Activated effector memory CD4-positive, alpha-beta T cell treated with Interleukin-2 at 50 U/mL for 16 hours (primary cell): ENCODE data around the gene RALGDS.

Experiments
- DNase-seq: peaks from one replicate; pipeline ENCODE4 v3.0.0-alpha.2; 2020

The RALGDS gene

DNA sequence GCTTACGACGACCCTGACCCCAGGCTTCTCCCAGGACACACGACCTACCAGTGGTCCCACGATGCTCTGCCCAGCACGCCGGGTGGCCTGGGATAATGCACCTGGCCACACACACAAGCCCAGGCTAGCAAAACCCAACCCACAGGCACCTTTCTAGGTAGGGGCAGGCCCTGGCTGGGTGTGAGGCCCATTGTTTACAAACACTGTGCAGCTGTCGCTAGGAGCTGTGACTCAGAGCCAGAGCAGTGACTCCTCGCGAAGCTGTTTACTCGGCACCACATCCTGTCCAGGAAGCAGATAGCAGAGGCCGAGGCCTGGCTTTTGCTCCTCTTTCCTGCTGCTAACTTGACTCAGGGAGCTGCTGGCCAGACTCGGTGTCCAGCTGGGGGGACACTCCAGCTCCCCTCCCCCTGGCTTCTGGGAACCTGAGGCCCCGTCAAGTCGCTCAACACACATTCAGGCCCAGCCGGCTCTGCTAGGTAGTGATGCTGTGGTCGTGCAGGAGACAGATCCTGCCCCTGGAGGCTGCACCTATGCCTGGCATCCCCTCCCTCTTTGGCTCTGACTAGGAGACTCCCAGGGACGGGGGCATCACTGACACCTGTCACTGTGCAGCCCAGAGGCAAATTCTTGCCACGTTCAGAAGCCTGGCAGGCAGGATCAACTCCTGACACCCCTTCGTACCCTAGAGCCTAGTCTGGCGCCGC is 12.8 kb upstream of the RALGDS start:
- DNase-seq = peak; percentile 86

GRCh38 chr9:133132174-133132573 is 11.1 kb upstream of the RALGDS start:
- DNase-seq = no peak

- no peak for DNase-seq
Observed at GRCh38 chr9:133131506-133131905, 10.5 kb upstream of the RALGDS start.

DNA sequence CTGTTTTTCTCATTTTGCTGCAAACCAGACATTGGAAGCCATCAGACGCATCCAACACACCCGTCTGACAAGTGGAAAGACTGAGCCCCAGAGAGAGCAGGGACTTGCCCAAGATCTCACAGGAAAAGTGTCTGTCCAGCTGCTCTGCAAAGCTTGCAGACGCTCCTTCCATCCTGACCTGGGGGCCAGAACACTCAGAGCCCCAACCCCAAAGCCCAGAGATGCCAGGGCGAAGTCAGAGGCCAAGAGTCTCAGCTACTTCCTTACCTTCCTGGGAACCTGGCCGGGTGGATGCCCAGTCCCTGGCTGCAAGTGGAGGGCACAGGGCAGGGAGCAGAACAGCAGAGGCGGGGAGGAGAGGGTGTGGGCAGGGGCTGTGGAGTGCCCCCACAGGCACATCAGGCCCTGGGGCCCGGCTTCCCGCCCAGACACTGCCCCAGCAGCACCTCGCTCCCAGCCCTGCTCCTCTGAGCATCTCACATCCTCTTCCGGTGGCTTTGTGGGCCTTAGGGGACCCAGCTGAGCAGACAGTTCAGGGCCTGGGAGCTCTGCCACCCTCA is 9.7 kb upstream of the RALGDS start:
- DNase-seq = peak; percentile 66

DNA sequence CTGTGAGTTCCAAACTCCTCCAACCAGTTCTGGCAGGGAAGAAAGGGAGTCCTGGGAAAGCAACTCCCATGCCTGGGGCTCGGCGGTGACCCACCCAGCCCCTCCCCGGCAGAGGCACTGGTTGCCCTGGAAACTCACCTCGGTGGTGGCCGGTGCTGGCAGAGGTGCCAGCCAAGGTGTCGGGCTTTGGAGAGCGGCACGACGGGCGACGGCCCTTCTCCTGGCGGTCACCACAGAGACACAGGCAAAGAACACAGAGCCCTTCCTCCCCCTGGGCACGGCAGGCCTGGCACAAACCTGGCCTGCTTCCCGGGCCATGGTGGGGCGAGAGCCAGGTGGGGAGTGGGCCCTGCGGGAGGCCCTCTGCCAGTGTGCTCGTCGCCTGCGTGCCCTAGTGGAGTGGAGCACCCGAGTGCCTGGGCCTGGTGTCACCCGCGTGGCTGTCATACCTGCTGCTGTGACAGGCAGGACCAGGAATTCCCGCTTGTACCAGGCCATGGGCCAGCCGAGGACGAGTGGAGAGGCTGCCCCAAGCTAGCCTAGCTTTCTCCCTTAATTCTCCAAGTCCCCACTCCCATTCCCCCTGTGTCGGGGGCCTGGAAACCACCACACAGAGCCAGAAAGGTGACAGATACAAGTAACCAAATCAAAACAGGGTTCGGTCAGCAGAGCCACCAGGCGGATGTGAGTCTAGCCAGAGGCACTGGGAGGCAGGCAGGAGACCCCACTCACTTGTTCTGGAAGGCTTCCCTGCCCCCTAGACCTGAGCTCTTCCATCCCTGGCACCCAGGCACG is 8.2 kb upstream of the RALGDS start:
- no peak for DNase-seq

GRCh38 chr9:133128152-133128551 is 7.1 kb upstream of the RALGDS start:
- no peak for DNase-seq

DNA sequence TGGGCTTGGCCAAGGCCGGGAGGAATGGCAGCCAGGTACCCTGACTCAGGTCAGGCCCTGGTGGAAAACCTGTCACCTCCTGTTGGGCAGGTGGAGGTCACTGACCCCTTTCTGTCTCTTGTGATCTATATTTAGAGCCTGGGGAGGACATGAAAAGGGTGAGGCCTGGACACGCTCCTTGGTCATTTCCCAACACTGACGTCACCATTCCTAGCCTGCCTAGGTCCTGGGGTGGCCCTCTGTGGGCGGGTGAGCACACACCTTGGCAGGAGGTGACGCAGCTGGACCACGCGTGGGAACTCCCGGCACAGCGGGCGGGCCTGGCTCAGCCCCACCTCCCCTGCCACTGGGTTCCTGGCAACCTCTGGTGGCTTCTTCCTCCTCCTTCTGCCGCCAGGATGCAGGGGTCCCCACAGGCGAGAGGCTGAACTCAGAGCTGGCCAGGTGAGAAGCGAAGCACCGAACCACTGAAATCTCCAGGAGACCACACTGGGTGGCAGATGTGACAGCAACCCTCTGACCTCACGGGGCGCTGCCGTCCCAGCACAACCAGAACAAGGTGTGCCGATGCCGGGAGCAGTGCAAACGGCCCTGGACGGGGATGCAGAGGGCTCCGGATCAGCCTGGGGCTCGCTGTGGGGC is 6.4 kb upstream of the RALGDS start:
- DNase-seq = peak; percentile 35

- DNase-seq = no peak
Observed at GRCh38 chr9:133126697-133127339, 5.8 kb upstream of the RALGDS start.

- no peak for DNase-seq
Observed at GRCh38 chr9:133125941-133126696, 5.1 kb upstream of the RALGDS start.

DNA sequence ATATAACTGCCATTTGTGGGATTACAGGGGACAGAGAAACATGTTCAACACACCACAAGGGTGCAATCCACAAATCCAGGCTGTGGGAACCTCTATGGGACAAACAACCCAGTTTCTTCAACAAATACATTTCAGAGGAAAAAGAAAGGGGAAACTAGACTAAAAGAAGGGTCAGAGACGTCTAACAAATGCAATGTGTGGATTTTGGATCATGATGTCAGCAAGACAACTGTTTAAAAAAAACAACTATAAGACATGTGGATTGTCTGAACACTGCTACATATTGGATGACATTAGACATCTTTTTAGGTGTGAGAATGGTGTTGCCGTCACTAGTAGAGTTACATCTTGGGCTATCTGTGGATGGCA is 3.9 kb upstream of the RALGDS start:
- DNase-seq = no peak

- no peak for DNase-seq
Observed at GRCh38 chr9:133124123-133124906, 3.3 kb upstream of the RALGDS start.

GRCh38 chr9:133122935-133123611 is 2.0 kb upstream of the RALGDS start:
- no peak for DNase-seq

DNA sequence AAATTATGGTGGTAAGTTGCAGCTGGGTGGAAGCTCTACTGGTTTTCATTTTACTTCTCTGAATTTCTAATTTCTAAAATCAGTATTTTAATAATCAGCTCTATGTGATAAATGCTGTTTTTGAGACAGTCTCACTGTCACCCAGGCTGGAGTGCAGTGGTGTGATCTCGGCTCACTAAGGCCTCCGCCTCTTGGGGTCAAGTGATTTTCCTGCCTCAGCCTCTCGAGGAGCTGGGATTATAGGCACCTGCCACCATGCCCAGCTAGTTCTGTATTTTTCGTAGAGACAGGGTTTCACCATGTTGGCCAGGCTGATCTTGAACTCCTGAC is 1.5 kb upstream of the RALGDS start:
- DNase-seq = no peak

DNA sequence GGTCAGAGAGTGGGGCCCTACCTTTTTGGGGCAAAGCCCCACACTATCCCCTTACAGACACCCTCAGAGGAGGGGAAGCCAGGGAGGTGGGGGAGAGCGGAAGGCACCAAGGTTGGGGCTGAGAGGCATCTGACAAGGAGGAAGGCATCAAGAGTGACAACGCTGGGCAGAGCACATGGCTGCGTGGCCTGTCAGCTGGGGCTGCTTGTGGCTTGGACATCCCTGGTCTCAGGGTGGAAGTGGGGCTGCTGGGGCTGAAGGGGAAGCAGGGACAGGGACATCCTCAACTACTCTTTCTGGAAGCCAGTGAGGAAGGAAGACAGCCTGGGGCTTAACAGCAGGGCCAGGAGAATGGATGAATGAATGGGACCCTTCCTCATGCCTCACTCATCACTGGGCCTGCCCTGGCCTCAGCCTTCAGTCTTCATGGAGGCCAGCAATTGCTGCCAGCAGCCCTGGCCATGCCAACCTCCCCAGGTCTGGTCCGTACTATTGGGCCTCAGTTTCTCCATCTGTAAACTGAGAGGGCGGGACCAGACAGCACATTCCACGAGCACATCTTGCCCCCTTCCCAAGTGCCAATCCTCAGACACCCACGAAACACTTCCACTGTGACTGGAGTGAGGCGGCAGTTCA is 993 bp upstream of the RALGDS start:
- no peak for DNase-seq

GRCh38 chr9:133120501-133121197 is 391 bp downstream of the RALGDS start:
- no peak for DNase-seq

DNA sequence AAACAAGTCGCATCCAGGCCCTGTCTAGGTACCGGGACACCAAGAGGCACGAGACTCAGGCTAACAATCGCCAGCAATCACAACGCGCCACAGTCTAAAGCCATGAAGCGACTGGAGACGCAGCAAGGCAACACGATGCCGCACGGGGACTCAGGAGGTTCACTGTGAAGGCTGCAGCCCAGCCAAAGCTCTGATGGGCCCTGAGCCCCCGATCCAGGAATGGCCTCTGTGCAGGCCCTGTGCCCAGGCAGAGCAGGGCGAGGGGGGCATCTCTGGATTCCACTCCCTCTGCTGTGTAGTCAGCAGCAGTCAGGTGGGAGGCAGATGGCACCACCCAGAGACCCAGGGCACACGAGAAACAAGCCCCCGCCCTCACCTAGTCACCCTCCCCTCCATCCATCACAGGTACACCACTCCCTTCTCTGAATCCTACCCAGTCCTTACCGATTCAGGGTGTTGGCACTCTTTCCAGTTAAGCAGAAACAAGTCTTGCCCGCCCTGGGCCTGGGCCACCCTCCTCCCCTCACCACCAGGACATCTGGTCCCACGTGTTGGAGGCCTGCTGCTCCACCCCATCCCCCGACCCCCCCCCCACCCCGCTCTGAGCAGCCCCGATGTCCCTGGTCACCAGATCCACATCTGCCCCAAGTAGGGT is 1.1 kb downstream of the RALGDS start:
- DNase-seq = no peak

- DNase-seq = no peak
Observed at GRCh38 chr9:133119103-133119845, 1.8 kb downstream of the RALGDS start.

DNA sequence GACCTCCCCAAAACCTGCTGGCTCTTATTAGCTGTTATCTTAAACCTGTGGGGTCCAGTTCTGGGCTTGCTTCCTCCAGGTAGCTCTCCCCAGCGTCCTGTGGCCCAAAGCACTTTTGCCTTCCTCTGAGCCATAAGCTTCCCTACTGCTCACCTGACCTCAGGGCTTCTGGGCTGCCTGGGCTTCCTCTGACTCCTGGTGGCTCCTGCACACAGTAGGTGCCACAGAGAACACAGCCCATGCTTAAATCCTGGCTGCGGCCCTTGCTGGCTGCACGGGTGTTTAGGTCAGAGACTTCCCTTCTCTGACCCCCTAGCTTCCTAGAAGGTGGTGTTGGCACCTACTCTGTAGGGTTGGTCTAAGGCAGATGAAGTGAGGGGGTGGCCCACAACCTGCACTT is 2.5 kb downstream of the RALGDS start:
- DNase-seq = no peak

DNA sequence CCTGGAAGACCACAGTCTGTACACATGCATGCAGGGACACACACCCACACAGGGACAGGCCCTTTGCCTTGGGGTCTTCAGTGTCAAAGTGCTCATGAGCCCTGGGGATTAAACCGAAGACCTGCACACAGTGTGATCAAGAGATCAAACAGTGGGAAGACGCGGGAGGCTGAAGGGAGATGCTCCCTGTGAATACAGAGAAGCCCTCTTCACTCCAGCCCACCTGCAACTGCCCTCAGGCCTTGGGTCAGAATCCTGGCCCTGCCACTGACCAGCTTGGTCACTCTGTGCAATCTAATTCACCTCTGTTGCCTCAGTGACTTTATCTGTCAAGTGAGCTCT is 2.9 kb downstream of the RALGDS start:
- DNase-seq = no peak
